ENCODE measurements around the gene FARSB.

Gene FARSB

GRCh38 chr2:222545823-222546795, 109.8 kb downstream of the FARSB start:
- Histone ChIP-seq H3K4me1 (ENCODE audit: control insufficient read depth, insufficient read depth, low read length) (peaks cover 9% of the 10 kb centered on the region; the same call in 1 of the 2 replicates), H3K27ac (ENCODE audit: extremely low read depth, low read depth, low read length) (no peak overlapping the region), H3K36me3 (ENCODE audit: control insufficient read depth in 2 of 2, insufficient read depth in 1 of 2, low read length in 2 of 2) (no peaks in the 10 kb centered on the region; a peak in 1 of 3 replicates), H3K9me3 (ENCODE audit: control insufficient read depth, insufficient read depth, low read depth, low read length) (no peaks in the 10 kb centered on the region), H3K4me3 (ENCODE audit: low read depth, low read length) (no peak overlapping the region)
- TF ChIP-seq ZNF155 (tag by site-specific recombination; IDR thresholded peaks at IDR 0.05) (no peak), ZBTB20 (tag by site-specific recombination; IDR thresholded peaks at IDR 0.05) (0 out of 2 replicates have a peak, but pooled peaks have one; percentile 41), OSR2 (tag by site-specific recombination; IDR thresholded peaks at IDR 0.05) (0 out of 2 replicates have a peak, but pooled peaks have one; percentile 10), FEZF1 (tag by site-specific recombination; IDR thresholded peaks at IDR 0.05) (peak; percentile 95), ZNF747 (tag by site-specific recombination; IDR thresholded peaks at IDR 0.05) (no peak), ZNF19 (tag by site-specific recombination; IDR thresholded peaks at IDR 0.05; ENCODE audit: low read depth) (no peak), ZBTB10 (tag by site-specific recombination; IDR thresholded peaks at IDR 0.05) (no peak), SALL2 (tag by site-specific recombination; IDR thresholded peaks at IDR 0.05; ENCODE audit: borderline replicate concordance) (no peak), PATZ1 (tag by site-specific recombination; IDR thresholded peaks at IDR 0.05) (no peak), EGR2 (tag by site-specific recombination; IDR thresholded peaks at IDR 0.05; ENCODE audit: low read depth) (no peak), ZNF621 (tag by site-specific recombination; IDR thresholded peaks at IDR 0.05) (no peak), ZNF658 (tag by site-specific recombination; IDR thresholded peaks at IDR 0.05) (no peak), ZNF394 (tag by site-specific recombination; IDR thresholded peaks at IDR 0.05; ENCODE audit: borderline replicate concordance) (no peak), KLF10 (tag by site-specific recombination; IDR thresholded peaks at IDR 0.05) (no peak)
- TF ChIP-seq, protein P1, sequence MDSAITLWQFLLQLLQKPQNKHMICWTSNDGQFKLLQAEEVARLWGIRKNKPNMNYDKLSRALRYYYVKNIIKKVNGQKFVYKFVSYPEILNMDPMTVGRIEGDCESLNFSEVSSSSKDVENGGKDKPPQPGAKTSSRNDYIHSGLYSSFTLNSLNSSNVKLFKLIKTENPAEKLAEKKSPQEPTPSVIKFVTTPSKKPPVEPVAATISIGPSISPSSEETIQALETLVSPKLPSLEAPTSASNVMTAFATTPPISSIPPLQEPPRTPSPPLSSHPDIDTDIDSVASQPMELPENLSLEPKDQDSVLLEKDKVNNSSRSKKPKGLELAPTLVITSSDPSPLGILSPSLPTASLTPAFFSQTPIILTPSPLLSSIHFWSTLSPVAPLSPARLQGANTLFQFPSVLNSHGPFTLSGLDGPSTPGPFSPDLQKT (IDR thresholded peaks at IDR 0.05; ENCODE audit: borderline replicate concordance, low read depth, low read length) = no peak
- TF ChIP-seq, protein P2, sequence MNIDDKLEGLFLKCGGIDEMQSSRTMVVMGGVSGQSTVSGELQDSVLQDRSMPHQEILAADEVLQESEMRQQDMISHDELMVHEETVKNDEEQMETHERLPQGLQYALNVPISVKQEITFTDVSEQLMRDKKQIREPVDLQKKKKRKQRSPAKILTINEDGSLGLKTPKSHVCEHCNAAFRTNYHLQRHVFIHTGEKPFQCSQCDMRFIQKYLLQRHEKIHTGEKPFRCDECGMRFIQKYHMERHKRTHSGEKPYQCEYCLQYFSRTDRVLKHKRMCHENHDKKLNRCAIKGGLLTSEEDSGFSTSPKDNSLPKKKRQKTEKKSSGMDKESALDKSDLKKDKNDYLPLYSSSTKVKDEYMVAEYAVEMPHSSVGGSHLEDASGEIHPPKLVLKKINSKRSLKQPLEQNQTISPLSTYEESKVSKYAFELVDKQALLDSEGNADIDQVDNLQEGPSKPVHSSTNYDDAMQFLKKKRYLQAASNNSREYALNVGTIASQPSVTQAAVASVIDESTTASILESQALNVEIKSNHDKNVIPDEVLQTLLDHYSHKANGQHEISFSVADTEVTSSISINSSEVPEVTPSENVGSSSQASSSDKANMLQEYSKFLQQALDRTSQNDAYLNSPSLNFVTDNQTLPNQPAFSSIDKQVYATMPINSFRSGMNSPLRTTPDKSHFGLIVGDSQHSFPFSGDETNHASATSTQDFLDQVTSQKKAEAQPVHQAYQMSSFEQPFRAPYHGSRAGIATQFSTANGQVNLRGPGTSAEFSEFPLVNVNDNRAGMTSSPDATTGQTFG (tag by site-specific recombination; IDR thresholded peaks at IDR 0.05; ENCODE audit: borderline replicate concordance) = no peak
- TF ChIP-seq, protein P3, sequence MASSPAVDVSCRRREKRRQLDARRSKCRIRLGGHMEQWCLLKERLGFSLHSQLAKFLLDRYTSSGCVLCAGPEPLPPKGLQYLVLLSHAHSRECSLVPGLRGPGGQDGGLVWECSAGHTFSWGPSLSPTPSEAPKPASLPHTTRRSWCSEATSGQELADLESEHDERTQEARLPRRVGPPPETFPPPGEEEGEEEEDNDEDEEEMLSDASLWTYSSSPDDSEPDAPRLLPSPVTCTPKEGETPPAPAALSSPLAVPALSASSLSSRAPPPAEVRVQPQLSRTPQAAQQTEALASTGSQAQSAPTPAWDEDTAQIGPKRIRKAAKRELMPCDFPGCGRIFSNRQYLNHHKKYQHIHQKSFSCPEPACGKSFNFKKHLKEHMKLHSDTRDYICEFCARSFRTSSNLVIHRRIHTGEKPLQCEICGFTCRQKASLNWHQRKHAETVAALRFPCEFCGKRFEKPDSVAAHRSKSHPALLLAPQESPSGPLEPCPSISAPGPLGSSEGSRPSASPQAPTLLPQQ (tag by site-specific recombination; IDR thresholded peaks at IDR 0.05) = no peak
- TF ChIP-seq, protein P4, sequence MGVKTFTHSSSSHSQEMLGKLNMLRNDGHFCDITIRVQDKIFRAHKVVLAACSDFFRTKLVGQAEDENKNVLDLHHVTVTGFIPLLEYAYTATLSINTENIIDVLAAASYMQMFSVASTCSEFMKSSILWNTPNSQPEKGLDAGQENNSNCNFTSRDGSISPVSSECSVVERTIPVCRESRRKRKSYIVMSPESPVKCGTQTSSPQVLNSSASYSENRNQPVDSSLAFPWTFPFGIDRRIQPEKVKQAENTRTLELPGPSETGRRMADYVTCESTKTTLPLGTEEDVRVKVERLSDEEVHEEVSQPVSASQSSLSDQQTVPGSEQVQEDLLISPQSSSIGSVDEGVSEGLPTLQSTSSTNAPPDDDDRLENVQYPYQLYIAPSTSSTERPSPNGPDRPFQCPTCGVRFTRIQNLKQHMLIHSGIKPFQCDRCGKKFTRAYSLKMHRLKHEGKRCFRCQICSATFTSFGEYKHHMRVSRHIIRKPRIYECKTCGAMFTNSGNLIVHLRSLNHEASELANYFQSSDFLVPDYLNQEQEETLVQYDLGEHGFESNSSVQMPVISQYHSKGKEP (tag by site-specific recombination; IDR thresholded peaks at IDR 0.05) = no peak
- TF ChIP-seq, protein P5, sequence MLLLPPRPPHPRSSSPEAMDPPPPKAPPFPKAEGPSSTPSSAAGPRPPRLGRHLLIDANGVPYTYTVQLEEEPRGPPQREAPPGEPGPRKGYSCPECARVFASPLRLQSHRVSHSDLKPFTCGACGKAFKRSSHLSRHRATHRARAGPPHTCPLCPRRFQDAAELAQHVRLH (tag by site-specific recombination; IDR thresholded peaks at IDR 0.05) = no peak
- ChIA-PET POLR2A (no interaction called here), CTCF (interaction anchor here (1.0 to 1.4 kb wide), 3 partner anchors 14 to 503 kb away, joined by 4 read pairs; no protein-coding TSS in a partner anchor)

All from HEK293 (cell line).